KMS-11 (cell line): Measurements from ENCODE around the gene DYNC2I2.

Experiments
- H2AFZ ChIP-seq: fragments of 200-600 bp; sonication (generic); 2 replicates; pipeline ENCODE4 v1.6.1; 2016; ENCODE audit warnings: antibody characterized with exemption, mixed run types, low read depth
- H3K27ac ChIP-seq: fragments of 200-600 bp; sonication (generic); 2 replicates; pipeline ENCODE4 v1.6.1; 2016; ENCODE audit warnings: mild to moderate bottlenecking, mixed run types
- H3K27me3 ChIP-seq: fragments of 200-600 bp; sonication (generic); 2 replicates; pipeline ENCODE4 v1.6.1; 2017; ENCODE audit warnings: mild to moderate bottlenecking, low read depth, mixed run types, moderate library complexity; ENCODE audit not compliant: insufficient read depth
- H3K36me3 ChIP-seq: fragments of 200-600 bp; sonication (generic); 2 replicates; pipeline ENCODE4 v1.6.1; 2017; ENCODE audit warnings: mild to moderate bottlenecking, mixed run types; ENCODE audit not compliant: insufficient read depth
- H3K4me1 ChIP-seq: fragments of 200-600 bp; sonication (generic); 2 replicates; pipeline ENCODE4 v1.6.1; 2016; ENCODE audit warnings: mild to moderate bottlenecking, low read depth, mixed run types; ENCODE audit not compliant: poor library complexity, severe bottlenecking
- H3K4me2 ChIP-seq: fragments of 200-600 bp; sonication (generic); 2 replicates; pipeline ENCODE4 v1.7.0; 2016; ENCODE audit warnings: mild to moderate bottlenecking, mixed run types
- H3K4me3 ChIP-seq: fragments of 200-600 bp; sonication (generic); IDR thresholded peaks from 2 replicates; pipeline ENCODE4 v1.6.1; 2017; ENCODE audit warnings: low read depth, low read length, mixed read lengths; ENCODE audit not compliant: insufficient read depth
- H3K79me2 ChIP-seq: fragments of 200-600 bp; sonication (generic); 2 replicates; pipeline ENCODE4 v1.6.1; 2016; ENCODE audit warnings: low read depth, mixed run types; ENCODE audit not compliant: insufficient read depth
- H3K9ac ChIP-seq: fragments of 200-600 bp; sonication (generic); 2 replicates; pipeline ENCODE4 v1.6.1; 2016; ENCODE audit warnings: mild to moderate bottlenecking, mixed run types
- H4K20me1 ChIP-seq: fragments of 200-600 bp; sonication (generic); 2 replicates; pipeline ENCODE4 v1.6.1; 2016; ENCODE audit warnings: mild to moderate bottlenecking, mixed run types; ENCODE audit not compliant: insufficient read depth
- TF ChIP-seq, protein P1 (sequence below): fragments of 200-600 bp; sonication (generic); conservative IDR thresholded peaks from 2 replicates; pipeline ENCODE4 v1.6.1; 2017; ENCODE audit warnings: low read depth, mild to moderate bottlenecking, antibody characterized with exemption, low read length, moderate library complexity, mixed read lengths

The DYNC2I2 gene

DNA sequence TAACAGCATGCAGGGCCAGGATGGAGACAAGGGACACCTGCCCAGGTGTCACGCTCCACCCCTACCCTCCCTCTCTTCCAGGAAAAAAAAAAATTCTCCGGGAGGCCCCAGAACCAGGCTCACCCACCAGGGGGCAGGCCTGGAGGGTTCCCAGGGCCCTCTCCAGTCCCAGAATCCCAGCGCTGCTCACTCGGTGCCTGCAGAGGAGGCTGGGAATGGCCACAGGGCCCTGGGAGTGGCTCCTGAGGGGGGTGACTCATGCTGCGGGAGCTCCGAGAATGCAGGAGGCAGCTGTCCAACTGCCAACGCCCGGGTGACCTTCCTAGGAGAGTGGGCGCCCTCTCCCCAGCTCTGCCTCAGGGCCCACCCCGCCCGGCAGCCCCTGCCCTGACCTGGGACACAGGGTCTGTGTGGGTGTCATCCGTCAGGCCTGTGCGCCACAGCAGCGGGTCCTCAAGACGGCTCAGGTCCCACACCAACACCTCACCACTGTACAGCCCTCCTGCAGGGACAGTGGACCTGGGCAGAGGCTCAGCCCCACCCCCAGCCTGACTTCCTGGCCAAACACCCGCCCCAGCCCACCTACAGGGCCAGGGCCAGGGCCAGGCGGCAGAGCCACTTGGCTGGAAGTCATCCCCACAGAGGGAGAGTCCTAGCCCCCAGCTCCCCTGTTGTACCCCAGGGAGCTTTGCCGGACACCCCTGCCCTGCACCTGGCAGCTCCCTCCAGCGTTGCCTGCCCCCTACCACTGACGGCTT, 21.2 kb downstream of the DYNC2I2 start:
- H3K36me3 ChIP-seq: no peaks in the 10 kb centered on the region
- H3K9ac ChIP-seq: no peak overlapping the region
- H3K4me3 ChIP-seq: no peak overlapping the region
- H3K4me1 ChIP-seq: peaks cover 9% of the 10 kb centered on the region
- TF ChIP-seq, protein P1, sequence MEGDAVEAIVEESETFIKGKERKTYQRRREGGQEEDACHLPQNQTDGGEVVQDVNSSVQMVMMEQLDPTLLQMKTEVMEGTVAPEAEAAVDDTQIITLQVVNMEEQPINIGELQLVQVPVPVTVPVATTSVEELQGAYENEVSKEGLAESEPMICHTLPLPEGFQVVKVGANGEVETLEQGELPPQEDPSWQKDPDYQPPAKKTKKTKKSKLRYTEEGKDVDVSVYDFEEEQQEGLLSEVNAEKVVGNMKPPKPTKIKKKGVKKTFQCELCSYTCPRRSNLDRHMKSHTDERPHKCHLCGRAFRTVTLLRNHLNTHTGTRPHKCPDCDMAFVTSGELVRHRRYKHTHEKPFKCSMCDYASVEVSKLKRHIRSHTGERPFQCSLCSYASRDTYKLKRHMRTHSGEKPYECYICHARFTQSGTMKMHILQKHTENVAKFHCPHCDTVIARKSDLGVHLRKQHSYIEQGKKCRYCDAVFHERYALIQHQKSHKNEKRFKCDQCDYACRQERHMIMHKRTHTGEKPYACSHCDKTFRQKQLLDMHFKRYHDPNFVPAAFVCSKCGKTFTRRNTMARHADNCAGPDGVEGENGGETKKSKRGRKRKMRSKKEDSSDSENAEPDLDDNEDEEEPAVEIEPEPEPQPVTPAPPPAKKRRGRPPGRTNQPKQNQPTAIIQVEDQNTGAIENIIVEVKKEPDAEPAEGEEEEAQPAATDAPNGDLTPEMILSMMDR: peak; percentile 48
- H3K27me3 ChIP-seq: no peaks in the 10 kb centered on the region
- H3K27ac ChIP-seq: no peak overlapping the region
- H3K79me2 ChIP-seq: no peaks in the 10 kb centered on the region
- no peaks in the 10 kb centered on the region for H4K20me1 ChIP-seq
- H2AFZ ChIP-seq: no peak overlapping the region
- H3K4me2 ChIP-seq: no peak overlapping the region

DNA sequence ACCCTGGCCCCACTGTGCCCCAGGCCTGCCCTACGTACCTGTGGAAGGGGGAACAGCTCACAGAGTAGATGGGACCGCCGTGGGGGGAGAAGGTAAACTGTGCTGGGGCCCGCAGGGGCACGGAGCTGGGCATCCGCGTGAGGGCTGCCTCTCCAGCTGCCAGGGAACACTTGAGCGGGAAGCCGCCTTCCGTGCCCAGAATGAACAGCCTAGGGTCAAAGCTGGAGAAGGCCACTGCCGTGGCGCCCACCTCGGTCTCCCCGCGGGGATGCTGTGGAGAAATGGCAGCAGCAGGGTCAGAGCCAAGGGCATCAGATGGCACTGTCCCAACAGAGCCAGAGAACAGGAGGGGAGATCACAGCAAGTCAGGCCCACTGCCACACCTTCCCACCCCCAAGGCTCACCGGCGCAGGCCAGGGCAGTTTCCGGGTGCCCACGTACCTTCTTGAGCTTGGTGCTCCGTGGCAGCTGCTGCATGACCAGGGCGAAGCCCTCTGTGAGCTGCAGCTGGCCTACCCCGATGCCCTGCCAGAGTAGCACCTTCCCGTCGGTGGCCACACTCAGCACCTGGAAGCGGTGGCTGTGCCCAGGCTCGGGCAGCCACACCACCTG, 21.9 kb downstream of the DYNC2I2 start:
- Histone ChIP-seq H3K27ac (no peak overlapping the region), H2AFZ (no peak overlapping the region), H3K36me3 (no peaks in the 10 kb centered on the region), H3K79me2 (no peaks in the 10 kb centered on the region), H3K27me3 (no peaks in the 10 kb centered on the region), H3K9ac (no peak overlapping the region), H3K4me1 (peaks cover 9% of the 10 kb centered on the region), H3K4me3 (no peak overlapping the region), H3K4me2 (no peak overlapping the region), H4K20me1 (no peaks in the 10 kb centered on the region)
- TF ChIP-seq, protein P1: no peak

DNA sequence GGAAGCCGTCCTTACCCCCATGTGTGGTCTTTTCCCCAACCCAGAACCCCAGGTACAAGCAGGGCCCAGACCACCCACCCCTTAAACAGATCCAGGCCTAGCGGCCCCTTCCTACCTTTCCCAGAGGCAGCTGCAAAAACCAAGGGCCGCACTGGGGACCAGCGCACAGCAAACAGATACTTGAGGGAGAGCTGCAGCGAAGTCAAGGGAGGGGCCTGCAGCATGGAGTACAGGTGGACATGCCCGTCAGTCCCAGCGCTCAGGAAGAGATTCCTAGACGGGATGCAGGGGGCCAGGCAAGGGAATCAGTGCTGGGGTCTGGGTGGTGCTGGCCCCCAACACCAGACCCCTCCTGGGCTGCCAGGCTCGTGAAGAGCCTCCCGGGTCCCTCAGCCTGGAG, 22.5 kb downstream of the DYNC2I2 start:
- Histone ChIP-seq H3K27ac (no peak overlapping the region), H4K20me1 (no peaks in the 10 kb centered on the region), H2AFZ (no peak overlapping the region), H3K27me3 (no peaks in the 10 kb centered on the region), H3K79me2 (no peaks in the 10 kb centered on the region), H3K4me1 (peaks cover 9% of the 10 kb centered on the region), H3K4me3 (no peak overlapping the region), H3K36me3 (no peaks in the 10 kb centered on the region), H3K4me2 (no peak overlapping the region), H3K9ac (no peak overlapping the region)
- TF ChIP-seq, protein P1: no peak

DNA sequence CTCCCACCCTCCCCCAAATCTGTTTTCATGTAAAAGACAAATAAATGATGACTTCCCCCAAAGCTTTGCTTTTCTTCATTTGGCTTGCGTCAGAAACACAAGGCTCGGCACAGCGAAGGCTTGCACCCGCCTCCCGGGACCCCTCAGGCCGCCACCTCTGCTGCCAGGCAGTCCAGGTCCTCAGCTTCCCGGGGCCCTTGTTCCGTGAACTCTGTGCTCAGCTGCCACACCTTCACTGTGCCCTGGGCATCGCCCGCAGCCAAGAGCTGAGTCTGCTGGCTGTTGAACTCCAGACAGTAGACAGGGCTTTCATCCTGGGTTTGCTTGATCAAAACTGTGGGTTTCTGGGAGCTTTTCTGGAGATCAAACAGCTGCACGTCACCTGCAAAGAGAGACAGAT, 23.0 kb downstream of the DYNC2I2 start:
- no peaks in the 10 kb centered on the region for H3K79me2 ChIP-seq
- H3K4me1 ChIP-seq: peaks cover 9% of the 10 kb centered on the region
- no peak overlapping the region for H3K4me3 ChIP-seq
- TF ChIP-seq, protein P1: no peak
- no peak overlapping the region for H3K27ac ChIP-seq
- H3K9ac ChIP-seq: no peak overlapping the region
- H3K27me3 ChIP-seq: no peaks in the 10 kb centered on the region
- H2AFZ ChIP-seq: no peak overlapping the region
- H3K36me3 ChIP-seq: no peaks in the 10 kb centered on the region
- H4K20me1 ChIP-seq: no peaks in the 10 kb centered on the region
- H3K4me2 ChIP-seq: no peak overlapping the region
